Mesothelial cell of epicardium (in vitro differentiated cells): ENCODE results near the gene ISOC2. TPM values are rescaled to one million over a fixed set of nuclear protein-coding genes. Genes with fewer than 3 reads are reported as not detected.

Experiments
- DNase-seq, 2 experiments: peaks; one replicate each; pipeline ENCODE4 v3.0.0; 2021; ENCODE audit warnings: low spot score in 2 of 2; ENCODE audit not compliant: unreplicated experiment in 2 of 2
- H3K27ac Mint-ChIP-seq: 2 replicates; pipeline ENCODE4 v1.8.0; 2021; ENCODE audit warnings: mixed read lengths
- H3K27me3 Mint-ChIP-seq: 2 replicates; pipeline ENCODE4 v1.8.0; 2021; ENCODE audit warnings: low read depth, mixed read lengths
- H3K36me3 Mint-ChIP-seq: 2 replicates; pipeline ENCODE4 v1.8.0; 2021; ENCODE audit warnings: mixed read lengths
- H3K4me1 Mint-ChIP-seq: 2 replicates; pipeline ENCODE4 v1.8.0; 2021; ENCODE audit warnings: mixed read lengths
- H3K4me3 Mint-ChIP-seq: 2 replicates; pipeline ENCODE4 v1.8.0; 2021; ENCODE audit warnings: mild to moderate bottlenecking, moderate library complexity, mixed read lengths
- H3K9me3 Mint-ChIP-seq: 2 replicates; pipeline ENCODE4 v1.8.0; 2021; ENCODE audit warnings: mixed read lengths
- CTCF ChIP-seq: fragments of 200-600 bp; sonication (generic); IDR thresholded peaks from one replicate; pipeline ENCODE4 v1.5.0; 2021; ENCODE audit warnings: antibody characterized with exemption; ENCODE audit not compliant: unreplicated experiment
- total RNA-seq: library from RNA; stranded (reverse); gene quantifications from 3 replicates; pipeline ENCODE4 v1.2.1, GENCODE V29; 2021

Gene ISOC2
- total RNA-seq, 1 donor from 2014 or later = 35.0 TPM

GRCh38 chr19:55434356-55434919, 27.0 kb downstream of the ISOC2 start:
- DNase-seq = no peak
- Mint-ChIP-seq H3K4me3 (no peak overlapping the region), H3K36me3 (no peaks in the 10 kb centered on the region), H3K27me3 (peaks cover 28% of the 10 kb centered on the region), H3K27ac (no peak overlapping the region), H3K4me1 (peaks cover 3% of the 10 kb centered on the region), H3K9me3 (peaks cover 5% of the 10 kb centered on the region)
- no peak for TF ChIP-seq CTCF

DNA sequence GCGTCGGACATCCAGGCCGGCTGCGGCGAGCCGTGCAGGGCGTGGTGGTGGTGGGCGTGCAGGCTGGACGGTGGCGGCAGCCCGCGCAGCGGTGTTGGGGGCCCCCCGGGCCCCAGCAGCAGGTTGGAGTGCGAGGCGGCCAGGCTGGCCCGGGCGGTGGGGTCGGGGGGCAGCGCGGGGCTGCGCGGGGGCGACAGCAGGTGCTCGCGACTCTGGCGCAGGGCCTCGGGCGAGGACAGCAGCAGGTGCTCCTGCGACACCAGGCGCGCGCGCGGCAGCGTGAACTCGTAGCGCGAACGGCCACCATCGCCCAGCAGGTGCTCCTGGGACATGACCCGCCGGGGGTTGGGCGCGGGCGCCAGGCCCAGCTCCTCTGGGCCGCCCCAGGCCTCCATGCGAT, 28.1 kb downstream of the ISOC2 start:
- H3K27ac Mint-ChIP-seq = no peak overlapping the region

GRCh38 chr19:55432241-55432959, 29.0 kb downstream of the ISOC2 start:
- Mint-ChIP-seq H3K4me1 (no peaks in the 10 kb centered on the region), H3K27ac (no peak overlapping the region), H3K36me3 (no peaks in the 10 kb centered on the region), H3K9me3 (peaks cover 5% of the 10 kb centered on the region), H3K4me3 (no peak overlapping the region), H3K27me3 (peaks cover 16% of the 10 kb centered on the region)
- DNase-seq = no peak
- TF ChIP-seq CTCF = no peak

More for the DNA sequence above, 28.1 kb downstream of the ISOC2 start:
- Mint-ChIP-seq H3K9me3 (peaks cover 5% of the 10 kb centered on the region), H3K4me3 (no peak overlapping the region), H3K36me3 (no peaks in the 10 kb centered on the region), H3K4me1 (no peaks in the 10 kb centered on the region), H3K27me3 (peaks cover 21% of the 10 kb centered on the region)
- no peak for DNase-seq
- TF ChIP-seq CTCF = no peak

GRCh38 chr19:55431183-55431582, 30.3 kb downstream of the ISOC2 start:
- H3K27ac Mint-ChIP-seq = no peak overlapping the region
- peaks cover 5% of the 10 kb centered on the region for H3K9me3 Mint-ChIP-seq
- TF ChIP-seq CTCF = no peak

GRCh38 chr19:55426042-55426441, 35.4 kb downstream of the ISOC2 start:
- Mint-ChIP-seq H3K27me3 (peaks cover 34% of the 10 kb centered on the region), H3K4me3 (no peak overlapping the region), H3K9me3 (peaks cover 1% of the 10 kb centered on the region), H3K36me3 (no peaks in the 10 kb centered on the region), H3K4me1 (no peaks in the 10 kb centered on the region), H3K27ac (no peak overlapping the region)
- no peak for DNase-seq
- no peak for TF ChIP-seq CTCF

More at GRCh38 chr19:55431183-55431582, 30.3 kb downstream of the ISOC2 start:
- no peaks in the 10 kb centered on the region for H3K36me3 Mint-ChIP-seq
- H3K4me1 Mint-ChIP-seq = no peaks in the 10 kb centered on the region
- DNase-seq = no peak
- H3K4me3 Mint-ChIP-seq = no peak overlapping the region
- peaks cover 10% of the 10 kb centered on the region for H3K27me3 Mint-ChIP-seq
